Fibroblast of pulmonary artery (primary cell): ENCODE measurements around the gene METTL16.
"Not testable (repeated sequence)": the region's sequence is repeated elsewhere in the genome, so short reads cannot be mapped to it uniquely, and the experiment has no call there.

Experiments
- DNase-seq: peaks from one replicate; pipeline ENCODE4 v3.0.0-alpha.2; 2010; ENCODE audit warnings: low read depth
- H3K4me3 ChIP-seq: replicated peaks from 2 replicates; pipeline ENCODE4 v1.5.1; 2011; ENCODE audit warnings: low read depth, mild to moderate bottlenecking, control low read depth, low read length, moderate library complexity
- CTCF ChIP-seq: IDR thresholded peaks from 2 replicates; pipeline ENCODE4 v1.5.1; 2011; ENCODE audit warnings: mild to moderate bottlenecking, control low read depth, low read length, inconsistent platforms; ENCODE audit errors: missing control alignments

Gene METTL16

DNA sequence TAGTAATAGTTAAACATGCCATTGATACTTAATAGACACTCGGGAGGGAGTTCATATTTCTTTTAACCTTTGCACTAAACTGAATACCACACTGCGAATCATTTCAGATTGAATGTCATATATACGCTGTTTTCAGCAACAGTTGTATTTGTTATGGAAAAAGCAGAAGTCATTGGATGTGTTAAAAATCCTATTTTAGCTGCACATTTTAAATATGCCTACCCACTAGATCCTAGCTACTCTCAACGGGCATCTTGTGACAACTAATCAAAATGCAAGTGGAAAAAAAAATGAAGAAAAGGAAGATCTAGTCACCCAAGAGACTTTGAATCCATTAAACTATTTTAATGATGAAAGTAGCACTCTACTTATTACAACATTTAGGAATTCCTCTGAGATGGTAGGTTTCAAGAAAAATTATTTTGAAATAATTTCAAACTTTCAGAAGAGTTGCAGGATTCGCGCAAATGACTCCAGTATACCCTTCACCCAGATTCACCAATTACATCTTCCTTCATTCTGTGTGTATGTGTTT, 59.4 kb downstream of the METTL16 start:
- no peak overlapping the region for H3K4me3 ChIP-seq
- no peak for TF ChIP-seq CTCF
- DNase-seq: no peak

DNA sequence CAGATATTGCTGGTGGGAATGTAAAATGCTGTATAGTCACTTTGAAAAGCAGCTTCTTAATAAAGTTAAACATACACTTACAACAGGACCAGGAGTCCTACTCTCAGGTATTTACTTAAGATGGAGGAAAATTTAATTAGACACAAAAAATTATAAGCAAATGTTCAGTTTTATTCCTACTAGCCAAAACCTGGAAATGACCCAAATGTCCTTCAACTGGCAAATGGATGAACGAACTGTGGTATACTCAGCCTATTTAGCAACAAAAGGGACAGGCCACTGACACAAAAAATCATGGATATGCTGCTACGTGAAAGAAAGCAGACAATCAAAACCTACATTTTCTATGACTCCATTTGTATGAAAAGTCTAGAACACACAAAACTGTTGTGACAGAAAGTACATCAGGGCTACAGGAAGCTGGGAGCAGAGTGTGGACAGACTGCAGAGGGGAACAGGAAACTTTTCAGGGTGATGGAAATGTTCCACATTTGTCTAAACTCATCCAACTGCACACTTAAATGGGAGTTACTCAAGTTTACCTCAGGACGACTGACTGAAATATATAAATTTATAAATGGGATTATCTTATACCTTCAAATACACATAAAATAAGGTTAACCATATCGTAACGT, 61.6 kb downstream of the METTL16 start:
- no peak for TF ChIP-seq CTCF
- no peak for DNase-seq

GRCh38 chr17:2449486-2449885, 62.2 kb downstream of the METTL16 start:
- H3K4me3 ChIP-seq: no peak overlapping the region
- DNase-seq: no peak
- no peak for TF ChIP-seq CTCF

More for the DNA sequence above, 61.6 kb downstream of the METTL16 start:
- H3K4me3 ChIP-seq: no peak overlapping the region

DNA sequence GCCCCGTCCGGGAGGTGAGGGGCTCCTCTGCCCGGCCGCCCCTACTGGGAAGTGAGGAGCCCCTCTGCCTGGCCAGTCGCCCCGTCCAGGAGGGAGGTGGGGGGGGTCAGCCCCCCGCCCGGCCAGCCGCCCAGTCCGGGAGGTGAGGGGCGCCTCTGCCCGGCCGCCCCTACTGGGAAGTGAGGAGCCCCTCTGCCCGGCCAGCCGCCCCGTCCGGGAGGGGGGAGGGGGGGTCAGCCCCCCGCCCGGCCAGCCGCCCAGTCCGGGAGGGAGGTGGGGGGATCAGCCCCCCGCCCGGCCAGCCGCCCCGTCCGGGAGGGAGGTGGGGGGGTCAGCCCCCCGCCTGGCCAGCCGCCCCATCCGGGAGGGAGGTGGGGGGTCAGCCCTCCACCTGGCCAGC, 64.2 kb downstream of the METTL16 start:
- H3K4me3 ChIP-seq, DNase-seq: not testable (repeated sequence)

DNA sequence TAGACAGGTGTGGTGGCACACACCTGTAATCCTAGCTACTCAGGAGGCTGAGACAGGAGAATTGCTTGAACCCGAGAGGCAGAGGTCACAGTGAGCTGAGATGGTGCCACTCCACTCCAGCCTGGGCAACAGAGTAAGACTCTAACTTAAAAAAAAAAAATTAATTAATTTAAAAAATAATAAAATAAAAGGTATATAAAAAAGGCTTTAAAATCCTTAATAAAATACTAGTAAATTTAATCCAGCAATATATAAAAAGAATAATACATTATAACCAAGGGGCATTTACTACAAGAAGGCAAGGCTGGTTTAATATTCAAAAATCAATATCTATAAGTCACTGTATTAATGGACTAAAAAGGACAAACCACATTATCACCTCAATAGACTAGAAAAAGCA, 66.0 kb downstream of the METTL16 start:
- no peak for DNase-seq
- TF ChIP-seq CTCF: no peak
- H3K4me3 ChIP-seq: no peak overlapping the region

GRCh38 chr17:2444382-2444781, 67.3 kb downstream of the METTL16 start:
- no peak overlapping the region for H3K4me3 ChIP-seq
- no peak for TF ChIP-seq CTCF
- DNase-seq: no peak

GRCh38 chr17:2442166-2442565, 69.5 kb downstream of the METTL16 start:
- no peak for TF ChIP-seq CTCF
- H3K4me3 ChIP-seq: no peak overlapping the region
- DNase-seq: no peak
